RWPE2 (cell line): ENCODE data around the gene GRIFIN.

Experiments used
- ATAC-seq: fragments of 200-7000 bp; cut with Tn5 transposase; 3 replicates; pipeline ENCODE4 v1.9.1; 2021; ENCODE audit warnings: low read depth
- DNase-seq: peaks from one replicate; pipeline ENCODE4 v3.0.0-alpha.2; 2020; ENCODE audit warnings: low spot score
- H3K27ac ChIP-seq: fragments of 450-650 bp; 2 replicates; pipeline ENCODE4 v1.5.1; 2017; ENCODE audit warnings: mild to moderate bottlenecking; ENCODE audit not compliant: poor library complexity, severe bottlenecking
- H3K27me3 ChIP-seq: fragments of 250-450 bp; sonication (Bioruptor Pico); 2 replicates; pipeline ENCODE4 v1.5.1; 2021; ENCODE audit warnings: mild to moderate bottlenecking, moderate library complexity; ENCODE audit not compliant: insufficient read depth, poor library complexity, severe bottlenecking
- H3K36me3 ChIP-seq: fragments of 250-450 bp; sonication (Bioruptor Pico); 2 replicates; pipeline ENCODE4 v1.5.1; 2020; ENCODE audit warnings: low read depth, mild to moderate bottlenecking, moderate library complexity
- H3K4me1 ChIP-seq: fragments of 250-450 bp; sonication (Bioruptor Pico); 2 replicates; pipeline ENCODE4 v1.5.1; 2021; ENCODE audit warnings: mild to moderate bottlenecking, moderate library complexity; ENCODE audit not compliant: insufficient read depth, poor library complexity, severe bottlenecking
- H3K4me3 ChIP-seq: fragments of 250-450 bp; sonication (Bioruptor Pico); 2 replicates; pipeline ENCODE4 v1.5.1; 2021; ENCODE audit warnings: mild to moderate bottlenecking, moderate library complexity; ENCODE audit not compliant: severe bottlenecking
- H3K9me3 ChIP-seq: fragments of 250-450 bp; sonication (Bioruptor Pico); 2 replicates; pipeline ENCODE4 v1.5.1; 2021; ENCODE audit warnings: mild to moderate bottlenecking, moderate library complexity; ENCODE audit not compliant: severe bottlenecking
- TF ChIP-seq, protein P1 (sequence below): fragments of 450-650 bp; IDR thresholded peaks from one replicate; pipeline ENCODE4 v1.5.1; 2017; ENCODE audit warnings: mild to moderate bottlenecking, moderate library complexity; ENCODE audit not compliant: poor library complexity, severe bottlenecking

GRIFIN gene

DNA sequence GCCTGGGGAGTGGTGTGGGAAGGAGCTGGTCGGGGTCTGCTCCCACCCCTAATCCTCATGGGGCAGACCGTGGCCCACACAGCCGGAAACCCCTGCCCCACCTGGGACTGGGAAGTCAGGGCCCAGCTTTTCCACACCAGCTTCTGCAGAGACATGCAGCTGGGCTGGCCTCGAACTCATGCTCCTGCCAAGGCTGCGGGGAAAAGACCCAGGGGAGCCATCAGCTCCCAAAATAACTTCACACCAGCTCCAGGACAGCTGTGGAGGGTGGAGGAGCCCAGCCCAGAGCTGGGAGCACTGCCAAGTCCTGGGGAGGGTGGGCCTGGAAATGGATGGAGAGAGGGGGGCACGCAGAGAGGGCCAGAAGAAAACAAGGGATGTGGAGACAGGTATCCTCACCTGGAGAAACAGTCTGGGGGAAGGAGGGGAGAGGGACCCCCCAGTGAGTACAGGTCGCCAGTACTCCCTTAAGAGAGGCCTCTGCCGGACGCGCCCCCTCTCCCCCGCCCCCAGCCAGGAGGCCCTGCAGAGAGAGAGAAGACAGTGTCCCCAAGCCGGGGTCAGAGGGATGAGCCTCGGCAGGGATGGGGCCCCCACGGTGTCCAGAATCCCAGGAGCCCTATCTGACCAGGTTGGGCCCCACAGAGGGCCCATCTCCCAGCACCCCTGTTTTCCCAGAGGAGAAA, 11.5 kb upstream of the GRIFIN start:
- TF ChIP-seq, protein P1, sequence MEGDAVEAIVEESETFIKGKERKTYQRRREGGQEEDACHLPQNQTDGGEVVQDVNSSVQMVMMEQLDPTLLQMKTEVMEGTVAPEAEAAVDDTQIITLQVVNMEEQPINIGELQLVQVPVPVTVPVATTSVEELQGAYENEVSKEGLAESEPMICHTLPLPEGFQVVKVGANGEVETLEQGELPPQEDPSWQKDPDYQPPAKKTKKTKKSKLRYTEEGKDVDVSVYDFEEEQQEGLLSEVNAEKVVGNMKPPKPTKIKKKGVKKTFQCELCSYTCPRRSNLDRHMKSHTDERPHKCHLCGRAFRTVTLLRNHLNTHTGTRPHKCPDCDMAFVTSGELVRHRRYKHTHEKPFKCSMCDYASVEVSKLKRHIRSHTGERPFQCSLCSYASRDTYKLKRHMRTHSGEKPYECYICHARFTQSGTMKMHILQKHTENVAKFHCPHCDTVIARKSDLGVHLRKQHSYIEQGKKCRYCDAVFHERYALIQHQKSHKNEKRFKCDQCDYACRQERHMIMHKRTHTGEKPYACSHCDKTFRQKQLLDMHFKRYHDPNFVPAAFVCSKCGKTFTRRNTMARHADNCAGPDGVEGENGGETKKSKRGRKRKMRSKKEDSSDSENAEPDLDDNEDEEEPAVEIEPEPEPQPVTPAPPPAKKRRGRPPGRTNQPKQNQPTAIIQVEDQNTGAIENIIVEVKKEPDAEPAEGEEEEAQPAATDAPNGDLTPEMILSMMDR, result no peak
- DNase-seq, result no peak
- Histone ChIP-seq H3K27me3 (no peaks in the 10 kb centered on the region), H3K9me3 (peaks cover 3% of the 10 kb centered on the region), H3K36me3 (no peaks in the 10 kb centered on the region), H3K4me3 (no peak overlapping the region), H3K4me1 (no peaks in the 10 kb centered on the region), H3K27ac (no peak overlapping the region)
- ATAC-seq, result no peak

DNA sequence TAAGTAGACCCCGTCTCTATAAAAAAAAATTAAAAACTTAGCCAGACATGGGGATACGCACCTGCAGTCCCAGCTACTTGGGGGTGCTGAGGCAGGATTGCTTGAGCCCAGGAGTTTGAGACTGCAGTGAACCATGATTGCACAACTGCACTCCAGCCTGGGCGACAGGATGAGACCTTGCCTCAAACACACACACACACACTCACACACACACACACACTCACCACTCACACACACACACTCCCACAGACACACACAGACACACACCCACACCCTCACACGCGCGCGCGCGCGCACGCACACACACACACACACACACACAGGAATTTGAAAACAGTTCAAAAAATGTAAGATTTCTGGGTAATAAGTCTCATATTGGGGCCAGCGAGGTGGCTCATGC, 8.7 kb upstream of the GRIFIN start:
- no peak overlapping the region for H3K4me3 ChIP-seq
- no peaks in the 10 kb centered on the region for H3K27me3 ChIP-seq
- H3K4me1 ChIP-seq, result no peaks in the 10 kb centered on the region
- H3K36me3 ChIP-seq, result no peaks in the 10 kb centered on the region
- TF ChIP-seq, protein P1, result no peak
- no peak for ATAC-seq
- peaks cover 3% of the 10 kb centered on the region for H3K9me3 ChIP-seq
- DNase-seq, result no peak
- no peak overlapping the region for H3K27ac ChIP-seq

DNA sequence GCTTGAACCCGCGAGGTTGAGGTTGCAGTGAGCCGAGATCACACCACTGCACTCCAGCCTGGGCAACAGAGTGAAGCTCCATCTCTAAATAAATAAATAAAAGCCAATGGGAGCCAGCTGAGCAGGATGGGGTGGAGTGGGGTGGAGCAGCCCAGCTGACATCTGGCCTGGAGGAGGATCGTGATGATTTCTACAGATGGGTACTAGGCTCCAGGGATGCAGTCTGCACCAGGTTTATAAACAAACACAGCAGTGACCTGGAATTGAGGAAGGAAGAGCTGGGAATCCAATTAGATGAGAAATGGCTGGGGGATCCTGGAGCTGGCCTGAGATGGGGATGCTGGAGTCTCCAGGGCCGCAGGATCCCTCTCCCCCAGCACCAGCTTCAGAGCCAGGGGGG, 7.3 kb upstream of the GRIFIN start:
- H3K27ac ChIP-seq, result no peak overlapping the region
- ATAC-seq, result no peak; the same call in 2 of the 3 replicates
- no peaks in the 10 kb centered on the region for H3K4me1 ChIP-seq

DNA sequence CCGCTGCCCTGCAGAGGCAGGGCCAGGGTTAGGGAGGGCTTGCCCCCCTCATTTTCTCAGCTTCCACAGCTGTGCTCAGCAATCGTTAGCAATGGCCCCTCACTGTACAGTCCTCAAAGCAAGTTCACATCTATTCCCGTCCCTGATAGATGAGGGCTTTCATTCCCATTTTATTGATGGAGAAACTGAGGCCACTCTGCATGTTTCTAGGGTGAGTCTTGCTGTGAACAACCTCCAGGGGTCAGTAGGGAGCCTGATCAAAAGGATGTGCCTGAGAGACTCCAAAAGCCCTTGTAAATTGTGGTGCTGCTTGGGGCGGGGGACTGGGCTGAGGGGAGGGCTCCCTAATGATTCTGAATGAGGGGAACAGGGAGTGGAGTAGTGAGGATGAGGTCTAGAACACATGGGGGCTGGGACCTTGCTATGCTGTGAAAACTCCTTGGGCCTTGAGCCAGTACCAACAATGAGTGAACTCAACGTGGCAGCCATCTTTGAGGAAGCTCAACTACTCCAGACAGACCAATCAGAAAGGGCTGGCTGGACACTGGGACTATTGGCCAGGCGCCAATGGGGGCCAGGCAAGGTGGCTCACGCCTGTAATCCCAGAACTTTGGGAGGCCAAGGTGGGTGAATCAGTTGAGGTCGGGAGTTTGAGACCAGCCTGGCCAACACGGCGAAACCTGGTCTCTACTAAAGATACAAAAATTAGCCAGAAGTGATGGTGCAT, 6.7 kb upstream of the GRIFIN start:
- H3K27me3 ChIP-seq, result no peaks in the 10 kb centered on the region
- ATAC-seq (no peak), DNase-seq (no peak)
- TF ChIP-seq, protein P1, result peak; percentile 5
- H3K4me3 ChIP-seq, result no peak overlapping the region
- H3K4me1 ChIP-seq, result no peaks in the 10 kb centered on the region
- peaks cover 3% of the 10 kb centered on the region for H3K9me3 ChIP-seq
- no peak overlapping the region for H3K27ac ChIP-seq
- H3K36me3 ChIP-seq, result no peaks in the 10 kb centered on the region

More for the DNA sequence above, 7.3 kb upstream of the GRIFIN start:
- H3K27me3 ChIP-seq, result no peaks in the 10 kb centered on the region
- TF ChIP-seq, protein P1, result no peak
- H3K36me3 ChIP-seq, result no peaks in the 10 kb centered on the region
- DNase-seq, result no peak
- H3K4me3 ChIP-seq, result no peak overlapping the region
- peaks cover 3% of the 10 kb centered on the region for H3K9me3 ChIP-seq

DNA sequence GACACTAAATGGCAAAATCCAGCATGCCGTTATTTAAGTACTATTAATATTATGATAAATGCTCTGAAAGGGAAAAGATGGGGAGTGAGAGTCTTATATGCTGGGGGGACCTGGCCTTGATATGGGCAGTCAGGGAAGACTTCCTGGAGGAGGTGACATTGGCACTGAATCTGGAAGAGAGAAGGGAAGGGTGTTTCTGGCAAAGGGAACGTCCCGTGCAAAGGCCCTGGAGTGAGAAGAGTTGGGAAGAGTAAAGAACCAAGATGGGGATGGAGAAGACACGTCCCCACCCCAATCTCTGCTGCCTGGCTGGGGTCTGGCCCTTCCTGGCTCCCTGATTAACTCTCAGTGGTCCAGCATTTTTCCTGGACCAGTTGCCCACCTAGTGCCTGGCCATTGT, 5.0 kb upstream of the GRIFIN start:
- TF ChIP-seq, protein P1, result no peak
- Histone ChIP-seq H3K27me3 (no peaks in the 10 kb centered on the region), H3K36me3 (no peaks in the 10 kb centered on the region), H3K4me3 (no peak overlapping the region), H3K27ac (no peak overlapping the region), H3K4me1 (no peaks in the 10 kb centered on the region), H3K9me3 (peaks cover 3% of the 10 kb centered on the region)
- ATAC-seq (no peak), DNase-seq (no peak)
